Measurements from ENCODE around the gene GRM1. TPM values are rescaled to one million over a fixed set of nuclear protein-coding genes. Genes with fewer than 3 reads are reported as not detected.
A peak's percentile ranks its signal among the peaks of the same experiment; 100 is the strongest.

The GRM1 gene
- total RNA-seq (2012; rRNA removed) (not detected in 2 replicates), polyA plus RNA-seq (2012; rRNA removed) (not detected in 2 replicates), Bru-seq, nascent RNA (percentile 1 among the genes with signal in this experiment), BruChase-seq, experiment 1, labeled RNA remaining after a 6-hour chase (percentile 1 among the genes with signal in this experiment), BruChase-seq, experiment 2, labeled RNA remaining after a 2-hour chase (percentile 1 among the genes with signal in this experiment)
- polyA plus RNA-seq (2012; cell fraction: cytosol; rRNA removed), result not detected in 2 replicates
- polyA plus RNA-seq (2012; cell fraction: nucleus; rRNA removed; ENCODE audit: low replicate concordance), result not detected in 2 replicates
- long read RNA-seq, result 0 reads

- CTCF ChIA-PET, result interaction anchor here (0.7 kb wide), 1 partner anchor 9 kb away, joined by 3 read pairs; no protein-coding TSS in a partner anchor
- in situ Hi-C loops (cut with MboI; ENCODE audit: low sequenced_read_pairs), result no loop called here
- TF ChIP-seq CEBPB (IDR thresholded peaks at IDR 0.05; ENCODE audit: low read depth, low read length) (no peak), CTCF (conservative IDR thresholded peaks at IDR 0.05; ENCODE audit: low read depth, low read length) (no peak), FOS (IDR thresholded peaks at IDR 0.05; ENCODE audit: low read depth, low read length) (no peak), MAFK (IDR thresholded peaks at IDR 0.05; ENCODE audit: low read depth, low read length) (no peak)
- TF ChIP-seq, protein P1, sequence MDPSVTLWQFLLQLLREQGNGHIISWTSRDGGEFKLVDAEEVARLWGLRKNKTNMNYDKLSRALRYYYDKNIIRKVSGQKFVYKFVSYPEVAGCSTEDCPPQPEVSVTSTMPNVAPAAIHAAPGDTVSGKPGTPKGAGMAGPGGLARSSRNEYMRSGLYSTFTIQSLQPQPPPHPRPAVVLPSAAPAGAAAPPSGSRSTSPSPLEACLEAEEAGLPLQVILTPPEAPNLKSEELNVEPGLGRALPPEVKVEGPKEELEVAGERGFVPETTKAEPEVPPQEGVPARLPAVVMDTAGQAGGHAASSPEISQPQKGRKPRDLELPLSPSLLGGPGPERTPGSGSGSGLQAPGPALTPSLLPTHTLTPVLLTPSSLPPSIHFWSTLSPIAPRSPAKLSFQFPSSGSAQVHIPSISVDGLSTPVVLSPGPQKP (IDR thresholded peaks at IDR 0.05; ENCODE audit: borderline replicate concordance, low read depth, low read length), result no peak
- H2BK5ac ChIP-seq (ENCODE audit: low read depth, low read length, poor library complexity, severe bottlenecking), result no peak within 1 kb of the TSS
- BruUV-seq (replicated peaks), result no TSS peak
- no peaks in the 10 kb centered on the region for H3K9me1 ChIP-seq (ENCODE audit: insufficient read depth, low read length)
- DNase-seq (no peak), ATAC-seq (ENCODE audit: low read depth) (no peak)
- no peak within 1 kb of the TSS for H3K4ac ChIP-seq (ENCODE audit: low read depth, low read length)
- H3K9me3 ChIP-seq (ENCODE audit: control insufficient read depth, insufficient read depth, low read length), result no peaks in the 10 kb centered on the region
- 8% methylated on average over 8 of the region's 39 CpGs; no CpG with 5 or more reads in 1 of the 2 experiments for WGBS, 2 experiments (ENCODE audit: extremely low coverage in 2 of 2, insufficient read length in 1 of 2)
- no peaks in the 10 kb centered on the region for H3K4me1 ChIP-seq (ENCODE audit: control insufficient read depth, insufficient read depth, low read length)
- H3K14ac ChIP-seq (replicated peaks; ENCODE audit: low read depth, low read length), result no peak within 1 kb of the TSS
- no peak within 1 kb of the TSS for H3K9ac ChIP-seq (ENCODE audit: low read depth, low read length)
- no peak within 1 kb of the TSS for H3K27ac ChIP-seq (ENCODE audit: insufficient read depth, low read length)
- no peak within 1 kb of the TSS for H4K91ac ChIP-seq (ENCODE audit: insufficient read depth, low read depth, low read length)
- no peaks in the 10 kb centered on the region for H3K79me1 ChIP-seq (ENCODE audit: low read depth in 1 of 2, low read length in 2 of 2)
- intact Hi-C loops (cut with micrococcal nuclease), result no loop called here
- no peak within 1 kb of the TSS for H2BK20ac ChIP-seq (ENCODE audit: low read depth, low read length)
- H2AFZ ChIP-seq (replicated peaks; ENCODE audit: low read length, poor library complexity), result peak within 1 kb of the TSS; percentile 63
- dilution Hi-C loops (cut with HindIII; ENCODE audit: low sequenced_read_pairs, unreplicated experiment), result no loop called here
- H3K4me2 ChIP-seq (ENCODE audit: low read depth, low read length), result peak within 1 kb of the TSS; percentile 47; the same call in 1 of the 2 replicates
- H3K56ac ChIP-seq (ENCODE audit: extremely low read depth, insufficient read depth, low read length), result no peak within 1 kb of the TSS
- POLR2A ChIA-PET (ENCODE audit: unreplicated experiment), result no interaction called here
- no peak within 1 kb of the TSS for H3K23ac ChIP-seq (ENCODE audit: low read depth, low read length)
- H2BK120ac ChIP-seq (ENCODE audit: low read depth, low read length), result no peak within 1 kb of the TSS
- peak within 1 kb of the TSS; percentile 28 for H2AK9ac ChIP-seq (replicated peaks; ENCODE audit: low read depth, low read length, poor library complexity)
- H3K4me3 ChIP-seq (ENCODE audit: insufficient read depth, low read depth, low read length), result no peak within 1 kb of the TSS
- H4K20me1 ChIP-seq (ENCODE audit: insufficient read depth, low read length), result no peaks in the 10 kb centered on the region
- no peaks in the 10 kb centered on the region; the same call in 1 of the 2 replicates for H3K27me3 ChIP-seq (ENCODE audit: control insufficient read depth, insufficient read depth, low read length)
- H2AK5ac ChIP-seq (ENCODE audit: low read depth, low read length), result no peak within 1 kb of the TSS
- H3K18ac ChIP-seq (ENCODE audit: low read depth, low read length), result no peak within 1 kb of the TSS
- no peak within 1 kb of the TSS for H4K5ac ChIP-seq (ENCODE audit: low read depth, low read length)
- H3K36me3 ChIP-seq (ENCODE audit: control insufficient read depth, insufficient read depth, low read length), result no peaks in the 10 kb centered on the region
- H2BK15ac ChIP-seq (ENCODE audit: low read depth, low read length), result no peak within 1 kb of the TSS
- no peak within 1 kb of the TSS for H4K8ac ChIP-seq (ENCODE audit: low read depth in 2 of 2, low read length in 2 of 2)
Measured at GRCh38 chr6:146028851-146029572, at the start of gene GRM1. GRM1 (plus strand) TSS chr6:146029062; CDS start chr6:146029518, 456 bp downstream.

All from IMR-90 (cell line).